ENCODE data around the gene TNFRSF25.
A peak's percentile ranks its signal among the peaks of the same experiment; 100 is the strongest.
"Not testable (repeated sequence)": the region's sequence is repeated elsewhere in the genome, so short reads cannot be mapped to it uniquely, and the experiment has no call there.

The TNFRSF25 gene

DNA sequence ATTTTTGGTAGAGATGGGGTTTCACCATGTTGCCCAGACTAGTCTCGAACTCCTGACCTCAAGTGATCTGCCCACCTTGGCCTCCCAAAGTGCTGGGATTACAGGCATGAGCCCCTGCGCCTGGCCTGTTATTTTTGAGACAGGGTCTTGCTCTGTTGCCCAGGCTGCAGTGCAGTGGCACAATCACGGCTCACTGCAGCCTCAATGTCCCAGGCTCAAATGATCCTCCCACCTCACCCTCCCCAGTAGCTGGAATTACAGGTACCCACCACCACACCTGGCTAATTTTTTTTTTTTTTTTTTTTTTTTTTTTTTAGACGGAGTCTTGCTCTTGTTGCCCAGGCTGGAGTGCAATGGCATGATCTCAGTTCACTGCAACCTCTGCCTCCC is 27.9 kb upstream of the TNFRSF25 start:
- peaks cover 29% of the 10 kb centered on the region for H3K27me3 ChIP-seq (ENCODE audit: insufficient read depth, low read length)
- not testable (repeated sequence) for H3K36me3 ChIP-seq (ENCODE audit: insufficient read depth, low read length); H3K27ac ChIP-seq (ENCODE audit: low read depth, low read length); H3K9me3 ChIP-seq (ENCODE audit: insufficient read depth, low read depth, low read length); H3K4me3 ChIP-seq (ENCODE audit: low read length); H3K9ac ChIP-seq (ENCODE audit: low read depth, low read length)
- peaks cover 29% of the 10 kb centered on the region for H3K4me1 ChIP-seq (ENCODE audit: insufficient read depth, low read length)
- 94% methylated on average over 4 of the region's 4 CpGs for WGBS

DNA sequence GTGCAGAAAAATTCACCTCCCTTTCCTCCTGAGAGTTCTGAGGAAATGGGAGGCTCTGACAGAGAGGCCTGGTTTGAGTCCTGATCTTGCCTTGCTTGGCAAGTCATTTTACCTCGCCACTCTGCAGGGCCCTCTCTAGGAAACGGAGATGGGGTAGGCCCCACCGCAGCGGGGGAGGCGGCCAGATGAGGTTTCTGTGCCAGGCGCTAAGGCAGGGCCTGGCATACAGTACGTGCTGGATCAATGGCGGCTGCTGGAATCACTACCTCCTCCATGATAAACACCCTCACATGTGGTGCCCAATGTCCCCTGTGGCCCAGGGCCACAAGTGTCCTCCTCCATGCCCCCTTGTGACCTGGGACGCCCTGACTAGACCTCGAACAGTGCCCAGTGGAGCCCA is 26.0 kb upstream of the TNFRSF25 start:
- Histone ChIP-seq H3K9ac (ENCODE audit: low read depth, low read length) (no peak overlapping the region), H3K27me3 (ENCODE audit: insufficient read depth, low read length) (peaks cover 16% of the 10 kb centered on the region), H3K4me3 (ENCODE audit: low read length) (peak overlapping the region; percentile 72), H3K9me3 (ENCODE audit: insufficient read depth, low read depth, low read length) (no peaks in the 10 kb centered on the region), H3K27ac (ENCODE audit: low read depth, low read length) (peak overlapping the region; percentile 29; the same call in 1 of the 2 replicates), H3K4me1 (ENCODE audit: insufficient read depth, low read length) (peaks cover 34% of the 10 kb centered on the region), H3K36me3 (ENCODE audit: insufficient read depth, low read length) (no peaks in the 10 kb centered on the region)
- 89% methylated on average over 10 of the region's 10 CpGs for WGBS

DNA sequence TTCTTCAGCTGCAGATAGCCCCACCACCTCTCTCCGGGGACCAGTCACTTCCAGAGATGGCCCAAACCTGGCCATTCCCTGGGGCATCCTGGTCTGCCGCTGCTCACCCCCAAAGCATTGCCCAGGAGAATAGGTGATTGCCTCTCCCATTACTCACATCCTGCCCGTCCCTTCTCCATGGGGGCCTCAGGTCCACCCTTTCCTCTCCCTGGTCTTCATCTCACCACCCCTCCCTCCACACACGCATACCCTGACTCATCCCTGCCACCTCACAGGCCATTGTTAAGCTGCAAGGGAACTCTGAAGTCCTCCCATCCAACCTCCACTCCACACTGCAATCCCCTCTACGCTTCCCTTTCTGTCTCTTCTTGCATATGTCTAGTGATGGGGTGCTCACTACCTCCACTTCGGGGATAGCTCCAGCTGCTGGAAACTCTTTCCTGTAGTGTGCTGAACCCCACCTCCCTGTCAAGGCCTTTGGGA is 25.5 kb upstream of the TNFRSF25 start, which contains the start of gene PLEKHG5:
PLEKHG5 (minus strand) TSS at position 188 of the 483 bp plus-strand sequence. CDS start 14,096 bp downstream, outside the sequence.
- Histone ChIP-seq H3K27ac (ENCODE audit: low read depth, low read length) (peak within 1 kb of the TSS; percentile 75; the same call in 1 of the 2 replicates), H3K27me3 (ENCODE audit: insufficient read depth, low read length) (peaks cover 11% of the 10 kb centered on the region), H3K9me3 (ENCODE audit: insufficient read depth, low read depth, low read length) (no peaks in the 10 kb centered on the region), H3K36me3 (ENCODE audit: insufficient read depth, low read length) (no peaks in the 10 kb centered on the region), H3K4me3 (ENCODE audit: low read length) (peak within 1 kb of the TSS; percentile 72), H3K4me1 (ENCODE audit: insufficient read depth, low read length) (peaks cover 34% of the 10 kb centered on the region), H3K9ac (ENCODE audit: low read depth, low read length) (peak within 1 kb of the TSS; percentile 69)
- WGBS: 42% methylated on average over 6 of the region's 6 CpGs

DNA sequence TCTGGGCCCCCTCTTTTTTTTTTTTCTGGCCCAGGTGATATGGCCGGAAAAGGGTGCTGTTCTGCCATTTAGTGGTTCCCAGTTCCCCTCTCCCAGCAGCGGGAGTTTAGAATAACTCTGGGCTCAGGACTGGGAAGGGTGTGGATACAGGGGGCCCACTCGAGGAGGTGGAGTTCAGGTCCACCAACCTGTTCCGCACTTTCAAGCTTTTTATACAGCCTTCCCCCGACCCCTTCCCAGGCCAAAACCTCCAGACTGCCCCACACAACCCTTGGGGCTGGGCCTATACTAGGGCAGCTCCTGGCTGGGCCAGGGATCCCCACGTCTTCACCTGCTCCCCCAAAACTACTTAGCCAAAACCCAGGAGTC is 25.1 kb upstream of the TNFRSF25 start:
- H3K27ac ChIP-seq (ENCODE audit: low read depth, low read length): peak overlapping the region; percentile 75; the same call in 1 of the 2 replicates
- WGBS: 15% methylated on average over 5 of the region's 6 CpGs
- H3K27me3 ChIP-seq (ENCODE audit: insufficient read depth, low read length): peaks cover 7% of the 10 kb centered on the region
- no peaks in the 10 kb centered on the region for H3K9me3 ChIP-seq (ENCODE audit: insufficient read depth, low read depth, low read length)
- peaks cover 29% of the 10 kb centered on the region for H3K4me1 ChIP-seq (ENCODE audit: insufficient read depth, low read length)
- peak overlapping the region; percentile 69 for H3K9ac ChIP-seq (ENCODE audit: low read depth, low read length)
- H3K4me3 ChIP-seq (ENCODE audit: low read length): peak overlapping the region; percentile 72
- H3K36me3 ChIP-seq (ENCODE audit: insufficient read depth, low read length): no peaks in the 10 kb centered on the region

DNA sequence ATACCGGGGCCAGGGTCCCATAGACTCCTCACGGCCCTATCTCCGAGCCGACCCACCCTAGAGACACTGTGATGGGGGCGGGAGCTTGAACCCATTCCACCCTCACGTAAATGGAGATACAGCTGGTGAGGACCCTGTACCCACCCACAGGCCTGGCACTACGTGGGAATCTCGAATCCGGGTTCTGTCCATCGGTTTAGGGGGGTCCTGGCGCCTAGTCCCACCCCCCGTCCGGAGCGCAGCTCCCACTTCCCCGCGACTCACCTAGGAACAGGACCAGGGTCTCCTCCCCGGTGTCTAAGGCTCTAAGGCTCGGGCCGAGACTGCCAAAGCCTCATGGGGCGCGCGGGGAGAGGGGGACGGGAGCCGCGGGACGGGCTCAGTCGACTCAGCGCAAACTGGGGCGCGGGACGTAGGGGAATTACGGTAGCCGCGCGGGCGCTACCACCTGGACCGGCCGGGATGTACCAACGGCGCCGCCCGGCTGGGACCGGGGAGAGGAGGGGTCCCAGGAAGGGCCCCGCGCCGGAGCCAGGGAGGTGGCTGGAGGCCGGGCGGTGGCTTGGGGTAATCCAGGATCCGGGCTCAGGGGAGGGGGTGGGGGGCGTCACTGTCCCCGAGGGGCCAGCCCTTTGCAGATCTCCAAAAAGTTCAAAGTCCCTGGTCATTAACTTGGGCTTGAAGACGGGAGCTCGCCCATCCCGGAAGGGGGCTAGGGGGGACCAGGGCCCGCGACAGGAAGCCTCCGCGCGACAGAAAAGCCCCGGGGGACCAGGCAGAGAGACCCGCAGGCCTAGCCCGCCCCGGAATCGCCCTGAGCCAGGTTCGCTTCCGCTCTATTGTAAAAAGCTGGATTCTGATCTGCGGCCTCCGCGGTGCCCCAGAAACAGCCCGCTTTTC is 24.5 kb upstream of the TNFRSF25 start:
- peaks cover under 1% of the 10 kb centered on the region; the same call in 1 of the 2 replicates for H3K27me3 ChIP-seq (ENCODE audit: insufficient read depth, low read length)
- under 1% methylated on average over 70 of the region's 70 CpGs for WGBS
- peak overlapping the region; percentile 69 for H3K9ac ChIP-seq (ENCODE audit: low read depth, low read length)
- no peaks in the 10 kb centered on the region for H3K9me3 ChIP-seq (ENCODE audit: insufficient read depth, low read depth, low read length)
- H3K4me1 ChIP-seq (ENCODE audit: insufficient read depth, low read length): peaks cover 24% of the 10 kb centered on the region
- peak overlapping the region; percentile 75; the same call in 1 of the 2 replicates for H3K27ac ChIP-seq (ENCODE audit: low read depth, low read length)
- peak overlapping the region; percentile 72 for H3K4me3 ChIP-seq (ENCODE audit: low read length)
- H3K36me3 ChIP-seq (ENCODE audit: insufficient read depth, low read length): no peaks in the 10 kb centered on the region

DNA sequence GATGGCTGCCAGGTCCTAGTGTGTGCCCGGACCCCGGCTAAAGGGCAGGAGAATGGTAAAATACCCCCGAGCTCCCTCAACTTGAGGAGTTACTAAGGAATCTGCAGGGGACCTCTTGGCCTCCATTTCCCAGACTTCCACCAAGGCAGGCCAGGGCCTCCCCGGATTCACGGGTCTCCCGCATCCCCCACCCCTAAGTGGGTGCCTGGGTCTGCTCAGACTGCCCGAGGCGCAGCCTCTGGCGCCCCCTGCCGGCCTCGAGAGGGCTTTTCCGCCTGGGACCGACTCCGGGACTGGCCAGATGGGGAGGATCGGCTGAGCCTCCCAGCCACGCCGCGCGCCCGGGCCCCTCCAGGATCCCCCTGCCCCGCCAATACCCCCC is 23.8 kb upstream of the TNFRSF25 start:
- H3K36me3 ChIP-seq (ENCODE audit: insufficient read depth, low read length): no peaks in the 10 kb centered on the region
- no peaks in the 10 kb centered on the region for H3K27me3 ChIP-seq (ENCODE audit: insufficient read depth, low read length)
- H3K4me3 ChIP-seq (ENCODE audit: low read length): peak overlapping the region; percentile 72
- H3K9me3 ChIP-seq (ENCODE audit: insufficient read depth, low read depth, low read length): no peaks in the 10 kb centered on the region
- WGBS: 13% methylated on average over 21 of the region's 21 CpGs
- peaks cover 22% of the 10 kb centered on the region; the same call in 1 of the 2 replicates for H3K4me1 ChIP-seq (ENCODE audit: insufficient read depth, low read length)
- no peak overlapping the region; the same call in 1 of the 2 replicates for H3K27ac ChIP-seq (ENCODE audit: low read depth, low read length)
- peak overlapping the region; percentile 69 for H3K9ac ChIP-seq (ENCODE audit: low read depth, low read length)

DNA sequence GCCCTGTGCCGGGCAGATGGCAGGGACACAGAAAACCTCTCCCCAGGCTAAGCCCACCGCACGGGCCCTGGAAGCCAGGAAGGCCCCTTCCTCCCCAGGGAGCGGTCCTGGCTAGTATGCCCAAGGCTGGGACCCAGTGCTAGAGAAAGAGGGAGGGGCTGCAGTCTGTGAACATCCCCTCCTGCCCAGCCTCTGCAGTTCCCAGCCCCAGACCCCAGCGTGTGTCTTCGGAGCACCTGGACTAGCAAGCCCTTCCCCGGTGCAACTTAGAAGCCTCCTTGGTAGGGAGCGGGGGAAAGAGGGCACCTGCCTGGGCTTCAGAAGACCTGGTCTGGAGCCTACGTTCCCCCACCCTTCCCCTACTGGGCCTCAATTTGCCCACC is 23.4 kb upstream of the TNFRSF25 start:
- Histone ChIP-seq H3K36me3 (ENCODE audit: insufficient read depth, low read length) (no peaks in the 10 kb centered on the region), H3K27ac (ENCODE audit: low read depth, low read length) (no peak overlapping the region), H3K9ac (ENCODE audit: low read depth, low read length) (no peak overlapping the region), H3K4me1 (ENCODE audit: insufficient read depth, low read length) (peaks cover 22% of the 10 kb centered on the region; the same call in 1 of the 2 replicates), H3K9me3 (ENCODE audit: insufficient read depth, low read depth, low read length) (no peaks in the 10 kb centered on the region), H3K27me3 (ENCODE audit: insufficient read depth, low read length) (peaks cover 4% of the 10 kb centered on the region; the same call in 1 of the 2 replicates), H3K4me3 (ENCODE audit: low read length) (0 out of 2 replicates have a peak overlapping the region, but pooled peaks have one; percentile 72)
- 78% methylated on average over 9 of the region's 9 CpGs for WGBS

DNA sequence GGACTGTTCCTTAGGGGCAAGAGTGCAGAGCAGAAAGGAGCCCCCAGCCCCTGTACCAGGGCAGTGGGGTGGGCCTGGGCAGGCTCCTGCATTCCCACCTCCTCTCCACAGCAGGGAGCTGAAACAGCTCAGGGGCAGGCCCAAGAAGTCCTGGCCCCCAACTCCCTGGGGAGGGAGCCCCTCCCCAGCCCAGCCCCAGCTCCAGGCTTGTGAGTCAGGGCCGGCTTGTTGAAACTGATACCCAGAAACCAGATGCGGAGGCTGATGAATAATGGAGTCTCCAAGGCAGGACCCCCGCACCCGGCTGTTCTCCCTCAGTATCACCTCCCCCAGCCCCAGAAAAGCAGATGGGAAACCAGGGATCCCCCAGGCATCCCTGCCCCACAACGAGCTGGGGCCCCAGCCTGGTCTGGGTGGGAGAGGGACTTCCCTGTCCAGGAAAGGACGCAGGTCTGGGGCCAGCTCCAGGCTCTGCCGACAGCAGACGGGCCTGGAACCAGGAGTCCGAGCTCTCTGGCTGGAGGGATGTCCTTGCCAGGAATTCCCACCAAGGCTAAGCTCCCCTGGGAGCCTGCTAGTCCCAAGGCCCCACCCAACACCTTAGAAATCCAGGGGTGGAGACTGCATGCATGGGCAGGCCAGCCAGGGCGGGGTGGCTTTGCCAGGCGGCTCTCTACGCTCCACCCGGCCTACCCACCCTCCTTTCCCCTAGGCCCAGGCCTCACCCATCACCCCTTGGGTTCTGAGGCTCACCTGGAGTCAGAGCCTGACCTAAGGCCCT is 22.8 kb upstream of the TNFRSF25 start:
- 88% methylated on average over 13 of the region's 13 CpGs for WGBS
- Histone ChIP-seq H3K27ac (ENCODE audit: low read depth, low read length) (no peak overlapping the region), H3K4me1 (ENCODE audit: insufficient read depth, low read length) (peaks cover 22% of the 10 kb centered on the region; the same call in 1 of the 2 replicates)

DNA sequence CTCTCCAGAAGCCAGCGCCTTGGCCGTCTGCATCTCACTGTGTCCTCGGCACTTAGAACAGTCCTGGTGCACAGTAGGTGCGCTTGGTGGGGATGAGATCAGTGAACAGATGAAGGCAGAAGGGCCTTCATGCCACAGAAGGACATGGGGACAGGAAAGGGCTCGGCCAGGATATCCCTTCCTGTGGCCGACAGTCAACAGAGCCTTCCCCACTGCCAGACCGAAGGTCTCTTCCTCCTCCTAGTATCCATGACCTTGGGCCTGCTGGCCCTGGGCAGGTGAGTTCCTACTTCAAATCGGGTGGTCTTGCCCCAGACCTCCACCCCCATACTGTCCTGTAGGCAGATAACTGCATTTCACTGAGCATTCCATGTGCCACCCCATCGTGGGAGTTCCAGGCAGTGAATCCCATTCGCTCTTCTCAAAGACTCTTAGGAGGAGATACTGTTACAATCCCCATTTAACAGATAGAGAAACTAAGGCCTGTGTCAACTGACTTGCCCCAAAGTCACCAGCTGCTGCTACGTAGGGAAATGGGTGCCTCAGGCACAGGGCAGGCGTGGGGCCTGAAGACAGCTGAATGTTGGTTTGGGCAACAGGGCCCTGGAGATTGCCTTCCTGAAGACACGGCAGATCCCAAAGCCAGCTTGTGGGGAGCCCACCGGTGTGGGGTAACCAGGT is 22.0 kb upstream of the TNFRSF25 start:
- peaks cover 22% of the 10 kb centered on the region; the same call in 1 of the 2 replicates for H3K4me1 ChIP-seq (ENCODE audit: insufficient read depth, low read length)
- no peak overlapping the region for H3K27ac ChIP-seq (ENCODE audit: low read depth, low read length)
- H3K27me3 ChIP-seq (ENCODE audit: insufficient read depth, low read length): peaks cover 5% of the 10 kb centered on the region; the same call in 1 of the 2 replicates
- no peaks in the 10 kb centered on the region for H3K9me3 ChIP-seq (ENCODE audit: insufficient read depth, low read depth, low read length)
- no peak overlapping the region for H3K9ac ChIP-seq (ENCODE audit: low read depth, low read length)
- WGBS: 92% methylated on average over 14 of the region's 14 CpGs
- no peak overlapping the region for H3K4me3 ChIP-seq (ENCODE audit: low read length)
- H3K36me3 ChIP-seq (ENCODE audit: insufficient read depth, low read length): no peaks in the 10 kb centered on the region

More for the DNA sequence above, 22.8 kb upstream of the TNFRSF25 start:
- H3K36me3 ChIP-seq (ENCODE audit: insufficient read depth, low read length): no peaks in the 10 kb centered on the region
- H3K9ac ChIP-seq (ENCODE audit: low read depth, low read length): no peak overlapping the region
- peaks cover 5% of the 10 kb centered on the region; the same call in 1 of the 2 replicates for H3K27me3 ChIP-seq (ENCODE audit: insufficient read depth, low read length)
- H3K9me3 ChIP-seq (ENCODE audit: insufficient read depth, low read depth, low read length): no peaks in the 10 kb centered on the region
- H3K4me3 ChIP-seq (ENCODE audit: low read length): no peak overlapping the region

DNA sequence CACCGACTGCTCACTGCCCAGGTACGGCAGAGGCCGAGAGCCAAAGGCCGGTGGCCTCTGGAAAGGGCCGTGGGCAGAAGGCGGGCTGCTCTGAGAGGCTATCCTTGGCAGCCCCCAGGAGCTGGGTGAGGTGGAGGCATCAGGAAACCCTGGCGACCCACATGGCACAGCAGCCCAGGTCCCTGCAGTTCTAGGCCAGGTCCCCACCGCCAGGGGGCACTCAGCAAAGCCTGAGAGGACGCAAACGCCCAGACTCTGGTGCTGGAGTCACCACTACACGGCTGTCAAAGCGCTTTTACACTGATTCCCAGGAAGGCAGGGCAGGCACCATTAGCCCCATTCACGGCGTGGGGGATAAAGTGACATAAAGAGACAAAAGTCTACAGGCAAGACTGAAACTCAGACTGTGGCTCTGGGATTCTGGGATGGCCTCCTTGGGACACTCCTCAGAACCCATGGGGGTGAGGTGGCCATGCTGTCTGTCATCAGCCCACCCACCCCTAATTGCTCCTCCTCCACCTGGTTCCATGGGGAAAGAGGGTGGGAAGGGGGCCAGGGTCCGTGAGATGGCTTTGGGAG is 20.5 kb upstream of the TNFRSF25 start:
- H3K9me3 ChIP-seq (ENCODE audit: insufficient read depth, low read depth, low read length): no peaks in the 10 kb centered on the region
- WGBS: 7% methylated on average over 14 of the region's 15 CpGs
- H3K4me3 ChIP-seq (ENCODE audit: low read length): peak overlapping the region; percentile 38
- no peak overlapping the region; the same call in 1 of the 2 replicates for H3K9ac ChIP-seq (ENCODE audit: low read depth, low read length)
- H3K27me3 ChIP-seq (ENCODE audit: insufficient read depth, low read length): peaks cover 5% of the 10 kb centered on the region; the same call in 1 of the 2 replicates
- no peak overlapping the region for H3K27ac ChIP-seq (ENCODE audit: low read depth, low read length)
- no peaks in the 10 kb centered on the region for H3K36me3 ChIP-seq (ENCODE audit: insufficient read depth, low read length)
- peaks cover 18% of the 10 kb centered on the region; the same call in 1 of the 2 replicates for H3K4me1 ChIP-seq (ENCODE audit: insufficient read depth, low read length)

Data from HUES64 (cell line).